MCF 10A (cell line): Measurements from ENCODE around the gene ASPRV1. TPM values are rescaled to one million over a fixed set of nuclear protein-coding genes. Genes with fewer than 3 reads are reported as not detected.

Experiments used
- BruUV-seq: library from RNA; stranded (reverse); fragments of 400-500 nt; replicated peaks from 2 replicates; lab custom pipeline; 2021; lab: Mats Ljungman, UMichigan
- CTCF ChIA-PET: fragments of 300-600 bp; sonication (Branson Sonifier 250); formaldehyde crosslinking; extraction: SDS; loops from one replicate; lab custom pipeline; 2021; ENCODE audit warnings: antibody characterized with exemption, inconsistent platforms; lab: Yijun Ruan, JAX
- POLR2A ChIA-PET: fragments of 300-600, 350-650 bp; sonication (Branson Sonifier 250); formaldehyde crosslinking; extraction: SDS; loops from one replicate; lab custom pipeline; 2020; ENCODE audit warnings: antibody characterized with exemption, inconsistent platforms; lab: Yijun Ruan, JAX
- DNase-seq: peaks from one replicate; pipeline ENCODE4 v3.0.0-alpha.2; 2018; ENCODE audit not compliant: unreplicated experiment
- H3K27ac Mint-ChIP-seq: one replicate; pipeline ENCODE4 v1.8.0; 2022; ENCODE audit warnings: mild to moderate bottlenecking, low read depth, mixed read lengths; ENCODE audit not compliant: unreplicated experiment
- H3K27me3 Mint-ChIP-seq: one replicate; pipeline ENCODE4 v1.8.0; 2022; ENCODE audit warnings: mixed read lengths; ENCODE audit not compliant: insufficient read depth, unreplicated experiment
- H3K36me3 Mint-ChIP-seq: one replicate; pipeline ENCODE4 v1.8.0; 2022; ENCODE audit warnings: mild to moderate bottlenecking, moderate library complexity, mixed read lengths; ENCODE audit not compliant: insufficient read depth, unreplicated experiment
- H3K4me1 Mint-ChIP-seq: one replicate; pipeline ENCODE4 v1.8.0; 2022; ENCODE audit warnings: mixed read lengths; ENCODE audit not compliant: insufficient read depth, unreplicated experiment
- H3K4me3 Mint-ChIP-seq: one replicate; pipeline ENCODE4 v1.8.0; 2022; ENCODE audit warnings: mild to moderate bottlenecking, moderate library complexity, mixed read lengths; ENCODE audit not compliant: unreplicated experiment
- H3K9me3 Mint-ChIP-seq: one replicate; pipeline ENCODE4 v1.8.0; 2022; ENCODE audit warnings: mixed read lengths; ENCODE audit not compliant: unreplicated experiment
- intact Hi-C: fragments of 100-400 bp; cut with micrococcal nuclease; formaldehyde crosslinking; loops from 2 replicates; pipeline ENCODE4 v1.14.1; 2022
- total RNA-seq: library from RNA; stranded (reverse); gene quantifications from 2 replicates; pipeline ENCODE4 v1.2.3, GENCODE V29; 2022
- TF ChIP-seq, protein P1 (sequence below): fragments of 200-600 bp; IDR thresholded peaks from one replicate; pipeline ENCODE4 v1.8.0; 2022; ENCODE audit warnings: antibody characterized with exemption, mild to moderate bottlenecking; ENCODE audit not compliant: unreplicated experiment

Gene ASPRV1
- total RNA-seq, 1 experiment from 2014 or later: 0.23 TPM

DNA sequence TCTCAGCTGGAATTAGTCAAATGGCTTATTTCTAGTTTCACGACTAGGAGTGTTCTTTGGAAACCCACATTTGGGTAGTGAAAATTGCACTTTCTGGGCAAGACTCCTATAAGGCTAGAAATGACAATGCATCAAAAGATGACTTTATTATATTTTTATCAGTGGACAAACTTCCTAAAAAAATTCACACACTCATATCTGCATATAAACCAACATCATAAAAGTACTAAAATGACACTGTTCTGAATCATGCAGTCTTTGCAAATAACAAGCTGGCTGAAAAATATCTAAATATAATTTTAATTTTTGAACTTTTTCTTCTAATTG, 28.9 kb downstream of the ASPRV1 start:
- no peak for DNase-seq
- Mint-ChIP-seq H3K4me3 (no peak overlapping the region), H3K9me3 (no peaks in the 10 kb centered on the region), H3K36me3 (peaks cover 64% of the 10 kb centered on the region), H3K27me3 (no peaks in the 10 kb centered on the region), H3K27ac (no peak overlapping the region), H3K4me1 (peaks cover 21% of the 10 kb centered on the region)
- TF ChIP-seq, protein P1, sequence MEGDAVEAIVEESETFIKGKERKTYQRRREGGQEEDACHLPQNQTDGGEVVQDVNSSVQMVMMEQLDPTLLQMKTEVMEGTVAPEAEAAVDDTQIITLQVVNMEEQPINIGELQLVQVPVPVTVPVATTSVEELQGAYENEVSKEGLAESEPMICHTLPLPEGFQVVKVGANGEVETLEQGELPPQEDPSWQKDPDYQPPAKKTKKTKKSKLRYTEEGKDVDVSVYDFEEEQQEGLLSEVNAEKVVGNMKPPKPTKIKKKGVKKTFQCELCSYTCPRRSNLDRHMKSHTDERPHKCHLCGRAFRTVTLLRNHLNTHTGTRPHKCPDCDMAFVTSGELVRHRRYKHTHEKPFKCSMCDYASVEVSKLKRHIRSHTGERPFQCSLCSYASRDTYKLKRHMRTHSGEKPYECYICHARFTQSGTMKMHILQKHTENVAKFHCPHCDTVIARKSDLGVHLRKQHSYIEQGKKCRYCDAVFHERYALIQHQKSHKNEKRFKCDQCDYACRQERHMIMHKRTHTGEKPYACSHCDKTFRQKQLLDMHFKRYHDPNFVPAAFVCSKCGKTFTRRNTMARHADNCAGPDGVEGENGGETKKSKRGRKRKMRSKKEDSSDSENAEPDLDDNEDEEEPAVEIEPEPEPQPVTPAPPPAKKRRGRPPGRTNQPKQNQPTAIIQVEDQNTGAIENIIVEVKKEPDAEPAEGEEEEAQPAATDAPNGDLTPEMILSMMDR: no peak
- CTCF ChIA-PET: interaction anchor here (0.6 kb wide), 1 partner anchor 1214 kb away, joined by 3 read pairs; no protein-coding TSS in a partner anchor
- POLR2A ChIA-PET: interaction anchor here (1.4 to 4.0 kb wide), 4 partner anchors 12 to 155 kb away, joined by 4 to 26 read pairs (median 14); partner anchors contain the start of genes MXD1 and PCBP1
- intact Hi-C loops: no loop called here
- no TSS peak for BruUV-seq

- BruUV-seq: no TSS peak
- H3K27ac Mint-ChIP-seq: peak overlapping the region; percentile 53
- peaks cover 25% of the 10 kb centered on the region for H3K4me1 Mint-ChIP-seq
- H3K4me3 Mint-ChIP-seq: no peak overlapping the region
- DNase-seq: no peak
- intact Hi-C loops: no loop called here
- ChIA-PET POLR2A (interaction anchor here (1.0 to 4.0 kb wide), 5 partner anchors 11 to 155 kb away, joined by 3 to 26 read pairs (median 5); partner anchors contain the start of genes MXD1 and PCBP1), CTCF (interaction anchor here (0.6 kb wide), 2 partner anchors 74 to 1214 kb away, joined by 3 read pairs; no protein-coding TSS in a partner anchor)
- TF ChIP-seq, protein P1: no peak
- peaks cover 62% of the 10 kb centered on the region for H3K36me3 Mint-ChIP-seq
- no peaks in the 10 kb centered on the region for H3K9me3 Mint-ChIP-seq
- no peaks in the 10 kb centered on the region for H3K27me3 Mint-ChIP-seq
Measured at GRCh38 chr2:69931832-69932595, 29.4 kb downstream of the ASPRV1 start.

- POLR2A ChIA-PET: interaction anchor here (1.4 to 1.7 kb wide), 2 partner anchors 9 to 160 kb away, joined by 4 to 5 read pairs; no protein-coding TSS in a partner anchor
- H3K9me3 Mint-ChIP-seq: no peaks in the 10 kb centered on the region
- peak; percentile 84 for DNase-seq
Measured at GRCh38 chr2:69926849-69927515, 34.4 kb downstream of the ASPRV1 start.

More at GRCh38 chr2:69926849-69927515, 34.4 kb downstream of the ASPRV1 start:
- intact Hi-C loops: no loop called here
- CTCF ChIA-PET: interaction anchor here (0.7 to 1.2 kb wide), 2 partner anchors 767 to 1318 kb away, joined by 3 to 4 read pairs; no protein-coding TSS in a partner anchor
- Mint-ChIP-seq H3K4me3 (no peak overlapping the region), H3K4me1 (peaks cover 10% of the 10 kb centered on the region), H3K27me3 (no peaks in the 10 kb centered on the region), H3K27ac (no peak overlapping the region), H3K36me3 (peaks cover 72% of the 10 kb centered on the region)
- TF ChIP-seq, protein P1: no peak
- no TSS peak for BruUV-seq
